K562 (cell line): ENCODE data around the gene KIFC3. TPM values are rescaled to one million over a fixed set of nuclear protein-coding genes. Genes with fewer than 3 reads are reported as not detected.

ENCODE experiments used
- ATAC-seq: fragments of 200-7000 bp; cut with Tn5 transposase; 3 replicates; pipeline ENCODE4 v1.9.1; 2020; ENCODE audit warnings: moderate library complexity
- BruUV-seq: library from RNA; stranded (reverse); fragments of 400-500 nt; replicated peaks from 2 replicates; lab custom pipeline; 2021; lab: Mats Ljungman, UMichigan
- CTCF ChIA-PET: fragments of 300-600 bp; formaldehyde crosslinking; extraction: SDS; loops from one replicate; lab custom pipeline; 2021; ENCODE audit warnings: low intra/inter-chr PET ratio; lab: Yijun Ruan, JAX
- POLR2A ChIA-PET: fragments of 300-600, 350-650 bp; sonication (Branson Sonifier 250); formaldehyde crosslinking; extraction: SDS; loops from one replicate; lab custom pipeline; 2021; ENCODE audit warnings: antibody characterized with exemption, inconsistent platforms; lab: Yijun Ruan, JAX
- DNase-seq, 4 experiments: peaks; one replicate each; pipeline versions ENCODE4 v3.0.0 to v3.0.0-alpha.2; 2011 to 2018; ENCODE audit warnings: low spot score in 3 of 4, mixed read lengths in 3 of 4; ENCODE audit errors: extremely low read depth in 1 of 4
- FAIRE-seq: peaks from 2 replicates; lab custom pipeline; 2011; peaks lifted over from hg19 to GRCh38; lab: Jason Lieb, UNC
- H2AFZ ChIP-seq: 2 replicates; pipeline ENCODE4 v1.6.0; 2011; ENCODE audit warnings: low read depth, low read length, control low read depth, inconsistent platforms
- H3K27ac ChIP-seq: fragments of 200-600 bp; 3 replicates; pipeline ENCODE4 v1.8.0; 2011; ENCODE audit warnings: low read depth, mild to moderate bottlenecking, control low read depth, inconsistent platforms, low read length, moderate library complexity, mixed read lengths; ENCODE audit errors: extremely low read depth
- H3K27me3 ChIP-seq, 2 experiments: fragments of 300-600 bp in 1 of 2; 2 replicates in 1 of 2; 3 replicates in 1 of 2; pipeline versions ENCODE4 v1.6.0 to v1.8.0; 2011; ENCODE audit warnings: inconsistent platforms in 2 of 2, low read length in 2 of 2, mild to moderate bottlenecking in 1 of 2, mixed read lengths in 1 of 2, moderate library complexity in 1 of 2; ENCODE audit not compliant: control insufficient read depth in 2 of 2, insufficient read depth in 2 of 2
- H3K36me3 ChIP-seq: fragments of 300-600 bp; 3 replicates; pipeline ENCODE4 v1.8.0; 2011; ENCODE audit warnings: mild to moderate bottlenecking, low read length, inconsistent platforms; ENCODE audit not compliant: control insufficient read depth, insufficient read depth
- H3K4me1 ChIP-seq, 2 experiments: fragments of 200-600 bp in 1 of 2; replicated peaks in 1 of 2; 2 replicates in 1 of 2; 3 replicates in 1 of 2; pipeline versions ENCODE4 v1.5.1 to v1.8.0; 2011; ENCODE audit warnings: inconsistent platforms in 2 of 2, low read length in 2 of 2, mild to moderate bottlenecking in 1 of 2, mixed read lengths in 1 of 2, moderate library complexity in 1 of 2; ENCODE audit not compliant: control insufficient read depth in 2 of 2, insufficient read depth in 2 of 2
- H3K4me2 ChIP-seq: 2 replicates; pipeline ENCODE4 v1.6.1; 2011; ENCODE audit warnings: low read length, control low read depth, inconsistent platforms, mixed read lengths; ENCODE audit not compliant: insufficient read depth
- H3K4me3 ChIP-seq: fragments of 200-600 bp; sonication (generic), shearing (Covaris generic); 2 replicates; pipeline ENCODE4 v1.5.1; 2016; ENCODE audit warnings: control low read depth, inconsistent platforms
- H3K79me2 ChIP-seq: fragments of 200-600 bp; 3 replicates; pipeline ENCODE4 v1.8.0; 2011; ENCODE audit warnings: low read length, inconsistent platforms; ENCODE audit not compliant: control insufficient read depth, insufficient read depth
- H3K9ac ChIP-seq, 2 experiments: 2 replicates each; pipeline versions ENCODE4 v1.6.0 to v1.6.1; 2011; ENCODE audit warnings: low read depth in 2 of 2, low read length in 2 of 2, control low read depth in 1 of 2, inconsistent platforms in 1 of 2, mild to moderate bottlenecking in 1 of 2, mixed read lengths in 1 of 2; ENCODE audit not compliant: insufficient read depth in 1 of 2
- H3K9me1 ChIP-seq: one replicate; pipeline ENCODE4 v1.6.0; 2011; ENCODE audit warnings: inconsistent platforms, mild to moderate bottlenecking, low read length, moderate library complexity; ENCODE audit not compliant: control insufficient read depth, insufficient read depth
- H3K9me3 ChIP-seq: replicated peaks from 2 replicates; pipeline ENCODE4 v1.5.1; 2011; ENCODE audit warnings: low read depth, low read length, inconsistent platforms; ENCODE audit not compliant: control insufficient read depth, insufficient read depth
- H4K20me1 ChIP-seq: replicated peaks from 2 replicates; pipeline ENCODE4 v1.6.1; 2011; ENCODE audit warnings: low read length, inconsistent platforms, mixed read lengths; ENCODE audit not compliant: control insufficient read depth, insufficient read depth
- BCL6 ChIP-seq: fragments of 250-450 bp; sonication (Bioruptor Pico); IDR thresholded peaks from 2 replicates; pipeline ENCODE4 v1.4.0; 2020
- FOXP1 ChIP-seq: sonication (generic); formaldehyde crosslinking; IDR thresholded peaks from 2 replicates; pipeline ENCODE4 v1.8.0; 2022; ENCODE audit warnings: mild to moderate bottlenecking, missing genetic modification reagents
- GATA2 ChIP-seq: sonication (generic); formaldehyde crosslinking; IDR thresholded peaks from 2 replicates; pipeline ENCODE4 v1.4.0; 2020; ENCODE audit warnings: mild to moderate bottlenecking, missing genetic modification reagents
- IRF9 ChIP-seq: fragments of 450-650 bp; IDR thresholded peaks from 2 replicates; pipeline ENCODE4 v1.6.1; 2016; ENCODE audit warnings: missing biosample characterization, missing genetic modification characterization
- MAFG ChIP-seq: fragments of 450-650 bp; conservative IDR thresholded peaks from 2 replicates; pipeline ENCODE4 v1.6.1; 2016; ENCODE audit warnings: missing genetic modification characterization, missing compliant biosample characterization
- MYC ChIP-seq, 2 experiments: fragments of 250-450 bp in 1 of 2; sonication (Bioruptor Pico) in 1 of 2; IDR thresholded peaks; 2 replicates each; pipeline versions ENCODE4 v1.5.1 to v1.6.1; 2012 to 2021; ENCODE audit warnings: low read depth in 2 of 2, borderline replicate concordance in 1 of 2, improper control_type of control experiment in 1 of 2, low read length in 1 of 2, mild to moderate bottlenecking in 1 of 2, moderate library complexity in 1 of 2
- POLR2B ChIP-seq: fragments of 450-650 bp; IDR thresholded peaks from 2 replicates; pipeline ENCODE4 v1.6.1; 2018; ENCODE audit warnings: low read depth; ENCODE audit not compliant: partially characterized antibody
- RBFOX2 ChIP-seq: fragments of 200-400 bp; formaldehyde crosslinking; IDR thresholded peaks from 2 replicates; pipeline ENCODE4 v1.6.1; 2017; ENCODE audit warnings: low read depth, mild to moderate bottlenecking, low read length, moderate library complexity
- SAFB ChIP-seq: fragments of 200-400 bp; formaldehyde crosslinking; IDR thresholded peaks from 2 replicates; pipeline ENCODE4 v1.6.1; 2017; ENCODE audit warnings: low read depth, low read length, borderline replicate concordance
- SFPQ ChIP-seq: fragments of 200-400 bp; formaldehyde crosslinking; IDR thresholded peaks from 2 replicates; pipeline ENCODE4 v1.6.1; 2017; ENCODE audit warnings: mild to moderate bottlenecking, low read depth, low read length, moderate library complexity
- TEAD4 ChIP-seq, 2 experiments: sonication (generic) in 1 of 2; formaldehyde crosslinking in 1 of 2; IDR thresholded peaks; 2 replicates each; pipeline versions ENCODE4 v1.6.1 to v1.8.0; 2012 to 2022; ENCODE audit warnings: borderline replicate concordance in 1 of 2, inconsistent platforms in 1 of 2, low read length in 1 of 2, mild to moderate bottlenecking in 1 of 2, missing genetic modification reagents in 1 of 2
- ZNF121 ChIP-seq: sonication (generic); formaldehyde crosslinking; conservative IDR thresholded peaks from 2 replicates; pipeline ENCODE4 v1.8.0; 2022; ENCODE audit warnings: missing genetic modification reagents
- ZNF354B ChIP-seq: fragments of 250-450 bp; sonication (Bioruptor Pico); IDR thresholded peaks from 2 replicates; pipeline ENCODE4 v1.4.0; 2020
- ZNF41 ChIP-seq: fragments of 250-450 bp; sonication (Bioruptor Pico); conservative IDR thresholded peaks from 2 replicates; pipeline ENCODE4 v1.4.0; 2020; ENCODE audit warnings: mild to moderate bottlenecking
- WGBS: fragments of 100-300 bp; shearing (Covaris generic); methylation state at CpG from one replicate; pipeline ENCODE4 v1.1.6; 2016; ENCODE audit warnings: low coverage, mixed read lengths; ENCODE audit not compliant: insufficient coverage; ENCODE audit errors: missing lambda C conversion rate; 5-methylcytosine and 5-hydroxymethylcytosine counted together
- in situ Hi-C: fragments of 300-500 bp; cut with MboI; formaldehyde crosslinking; loops from 4 replicates; pipeline ENCODE4 v1.15.0; 2018; ENCODE audit warnings: inconsistent platforms, mixed read lengths
- intact Hi-C: fragments of 100-400 bp; cut with micrococcal nuclease; formaldehyde crosslinking; loops from 2 replicates; pipeline ENCODE4 v1.14.2; 2022
- polyA plus RNA-seq, 8 experiments: library from polyadenylated mRNA; depleted of rRNA in 4 of 8; stranded (reverse) in 5 of 8; unstranded in 3 of 8; fragments of >200 nt; fragmentation: Nextera tagmentation in 2 of 8; fragmentation: Illumina TruSeq in 1 of 8; extraction: Ambion mirVana in 2 of 8; extraction: Trizol in 1 of 8; gene quantifications; 2 replicates each; pipeline versions ENCODE4 v1.2.1 to v1.2.3, GENCODE V29; 2011 to 2014; ENCODE audit warnings: inconsistent platforms in 1 of 8, missing spikeins in 1 of 8
- total RNA-seq, 7 experiments: library from RNA; depleted of rRNA in 6 of 7; stranded (reverse); fragments of >200 nt in 6 of 7; fragmentation: Illumina TruSeq in 2 of 7; extraction: Trizol in 2 of 7; gene quantifications; 2 replicates each; pipeline versions ENCODE4 v1.2.1 to v1.2.3, GENCODE V29; 2011 to 2021; ENCODE audit warnings: low replicate concordance in 1 of 7
- TF ChIP-seq, protein P1 (sequence below): fragments of 450-650 bp; IDR thresholded peaks from 2 replicates; pipeline ENCODE4 v1.6.1; 2018; ENCODE audit not compliant: partially characterized antibody

The KIFC3 gene
- total and polyA plus RNA-seq, 9 of the 15 experiments (the other 6 are each of a cell fraction or from before 2014, with no cell fraction given) = 0.23 to 105 (median 26.2) TPM

GRCh38 chr16:57807968-57808528 lies 5.8 kb upstream of the KIFC3 start:
- peaks cover 26 to 47% of the 10 kb centered on the region in 2 experiments for H3K4me1 ChIP-seq
- H2AFZ ChIP-seq = peak overlapping the region; percentile 84
- WGBS = 6% methylated on average over 16 of the region's 16 CpGs
- no peak overlapping the region for H3K4me3 ChIP-seq
- H3K4me2 ChIP-seq = peak overlapping the region; percentile 52
- intact Hi-C loops = no loop called here
- in situ Hi-C loops = no loop called here
- H3K36me3 ChIP-seq = no peaks in the 10 kb centered on the region
- FAIRE-seq (peak; percentile 72), DNase-seq (peak; percentile 76 to 87 (median 82)), ATAC-seq (peak; percentile 81)
- no peaks in the 10 kb centered on the region for H3K9me3 ChIP-seq
- H3K27ac ChIP-seq = peak overlapping the region; percentile 12; the same call in 1 of the 3 replicates
- no peaks in the 10 kb centered on the region for H3K9me1 ChIP-seq
- ChIA-PET POLR2A (interaction anchor here (0.7 to 1.2 kb wide), 4 partner anchors 8 to 296 kb away, joined by 3 to 4 read pairs (median 3); no protein-coding TSS in a partner anchor), CTCF (no interaction called here)
- H4K20me1 ChIP-seq = no peaks in the 10 kb centered on the region
- no TSS peak for BruUV-seq
- no peaks in the 10 kb centered on the region for H3K79me2 ChIP-seq
- no peaks in the 10 kb centered on the region for H3K27me3 ChIP-seq
- H3K9ac ChIP-seq = no peak overlapping the region
- no peak for TF ChIP-seq POLR2B
- peak; percentile 61 for TF ChIP-seq ZNF121 (CRISPR knock-in tag)
- no peak for TF ChIP-seq ZNF354B (CRISPR knock-in tag)
- TF ChIP-seq MAFG = no peak
- TF ChIP-seq RBFOX2 = no peak
- TF ChIP-seq, protein P1, sequence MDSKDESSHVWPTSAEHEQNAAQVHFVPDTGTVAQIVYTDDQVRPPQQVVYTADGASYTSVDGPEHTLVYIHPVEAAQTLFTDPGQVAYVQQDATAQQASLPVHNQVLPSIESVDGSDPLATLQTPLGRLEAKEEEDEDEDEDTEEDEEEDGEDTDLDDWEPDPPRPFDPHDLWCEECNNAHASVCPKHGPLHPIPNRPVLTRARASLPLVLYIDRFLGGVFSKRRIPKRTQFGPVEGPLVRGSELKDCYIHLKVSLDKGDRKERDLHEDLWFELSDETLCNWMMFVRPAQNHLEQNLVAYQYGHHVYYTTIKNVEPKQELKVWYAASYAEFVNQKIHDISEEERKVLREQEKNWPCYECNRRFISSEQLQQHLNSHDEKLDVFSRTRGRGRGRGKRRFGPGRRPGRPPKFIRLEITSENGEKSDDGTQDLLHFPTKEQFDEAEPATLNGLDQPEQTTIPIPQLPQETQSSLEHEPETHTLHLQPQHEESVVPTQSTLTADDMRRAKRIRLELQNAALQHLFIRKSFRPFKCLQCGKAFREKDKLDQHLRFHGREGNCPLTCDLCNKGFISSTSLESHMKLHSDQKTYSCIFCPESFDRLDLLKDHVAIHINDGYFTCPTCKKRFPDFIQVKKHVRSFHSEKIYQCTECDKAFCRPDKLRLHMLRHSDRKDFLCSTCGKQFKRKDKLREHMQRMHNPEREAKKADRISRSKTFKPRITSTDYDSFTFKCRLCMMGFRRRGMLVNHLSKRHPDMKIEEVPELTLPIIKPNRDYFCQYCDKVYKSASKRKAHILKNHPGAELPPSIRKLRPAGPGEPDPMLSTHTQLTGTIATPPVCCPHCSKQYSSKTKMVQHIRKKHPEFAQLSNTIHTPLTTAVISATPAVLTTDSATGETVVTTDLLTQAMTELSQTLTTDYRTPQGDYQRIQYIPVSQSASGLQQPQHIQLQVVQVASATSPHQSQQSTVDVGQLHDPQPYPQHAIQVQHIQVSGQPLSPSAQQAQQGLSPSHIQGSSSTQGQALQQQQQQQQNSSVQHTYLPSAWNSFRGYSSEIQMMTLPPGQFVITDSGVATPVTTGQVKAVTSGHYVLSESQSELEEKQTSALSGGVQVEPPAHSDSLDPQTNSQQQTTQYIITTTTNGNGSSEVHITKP = peak; percentile 13
- TF ChIP-seq ZNF41 (CRISPR knock-in tag) = no peak
- no peak for TF ChIP-seq FOXP1 (CRISPR knock-in tag)
- no peak for TF ChIP-seq SAFB
- TF ChIP-seq IRF9 = no peak
- TF ChIP-seq MYC (IDR thresholded peaks at IDR 0.05; ENCODE audit: low read depth, low read length) = no peak
- no peak for TF ChIP-seq MYC (CRISPR knock-in tag; IDR thresholded peaks at IDR 0.05; ENCODE audit: borderline replicate concordance, low read depth)
- no peak for TF ChIP-seq BCL6 (CRISPR knock-in tag)
- no peak for TF ChIP-seq GATA2 (CRISPR knock-in tag)
- 0 out of 2 replicates have a peak, but pooled peaks have one; percentile 34 for TF ChIP-seq TEAD4 (IDR thresholded peaks at IDR 0.05; ENCODE audit: low read length)
- TF ChIP-seq TEAD4 (CRISPR knock-in tag; IDR thresholded peaks at IDR 0.05; ENCODE audit: borderline replicate concordance) = no peak
- TF ChIP-seq SFPQ = no peak
